GM23248 (cell line): ENCODE measurements around the gene ITIH5.

Experiments
- EZH2 ChIP-seq: fragments of 200-600 bp; sonication (generic); IDR thresholded peaks from 2 replicates; pipeline ENCODE4 v1.6.1; 2018; ENCODE audit warnings: antibody characterized with exemption, mild to moderate bottlenecking; ENCODE audit not compliant: insufficient read depth, poor library complexity, severe bottlenecking
- EZH2phosphoT487 ChIP-seq: fragments of 200-600 bp; sonication (generic); IDR thresholded peaks from 2 replicates; pipeline ENCODE4 v1.6.1; 2018; ENCODE audit warnings: antibody characterized with exemption, moderate library complexity, mild to moderate bottlenecking, low read depth; ENCODE audit not compliant: insufficient read depth

DNA sequence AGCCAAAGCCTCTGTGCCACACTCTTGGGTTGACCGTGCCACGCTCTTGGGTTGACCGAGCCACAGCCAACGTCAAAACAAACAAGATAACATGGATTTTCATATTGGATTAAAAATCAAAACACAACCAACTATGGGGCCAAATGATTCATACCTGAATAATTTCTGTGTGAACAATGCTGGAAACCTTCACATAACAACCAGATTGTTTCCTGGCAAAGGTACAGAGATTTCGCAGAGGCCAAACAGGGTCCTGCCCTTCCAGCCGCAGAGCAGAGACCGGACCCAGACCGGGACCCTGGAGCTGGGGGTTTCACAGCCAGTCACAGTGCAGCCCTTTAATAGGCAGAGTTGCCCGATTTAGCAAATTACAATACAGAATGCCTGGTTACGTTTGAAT is 40.5 kb downstream of the ITIH5 start:
- no peak for TF ChIP-seq EZH2
- no peak for TF ChIP-seq EZH2phosphoT487
